OCI-M1 (cell line): Measurements from ENCODE around the gene ATP5F1E.
"Not testable (repeated sequence)": the region's sequence is repeated elsewhere in the genome, so short reads cannot be mapped to it uniquely, and the experiment has no call there.

Source experiments
- DNase-seq: peaks from one replicate; lab custom pipeline; 2025; lab: John Stamatoyannopoulos, UW

The ATP5F1E gene

DNA sequence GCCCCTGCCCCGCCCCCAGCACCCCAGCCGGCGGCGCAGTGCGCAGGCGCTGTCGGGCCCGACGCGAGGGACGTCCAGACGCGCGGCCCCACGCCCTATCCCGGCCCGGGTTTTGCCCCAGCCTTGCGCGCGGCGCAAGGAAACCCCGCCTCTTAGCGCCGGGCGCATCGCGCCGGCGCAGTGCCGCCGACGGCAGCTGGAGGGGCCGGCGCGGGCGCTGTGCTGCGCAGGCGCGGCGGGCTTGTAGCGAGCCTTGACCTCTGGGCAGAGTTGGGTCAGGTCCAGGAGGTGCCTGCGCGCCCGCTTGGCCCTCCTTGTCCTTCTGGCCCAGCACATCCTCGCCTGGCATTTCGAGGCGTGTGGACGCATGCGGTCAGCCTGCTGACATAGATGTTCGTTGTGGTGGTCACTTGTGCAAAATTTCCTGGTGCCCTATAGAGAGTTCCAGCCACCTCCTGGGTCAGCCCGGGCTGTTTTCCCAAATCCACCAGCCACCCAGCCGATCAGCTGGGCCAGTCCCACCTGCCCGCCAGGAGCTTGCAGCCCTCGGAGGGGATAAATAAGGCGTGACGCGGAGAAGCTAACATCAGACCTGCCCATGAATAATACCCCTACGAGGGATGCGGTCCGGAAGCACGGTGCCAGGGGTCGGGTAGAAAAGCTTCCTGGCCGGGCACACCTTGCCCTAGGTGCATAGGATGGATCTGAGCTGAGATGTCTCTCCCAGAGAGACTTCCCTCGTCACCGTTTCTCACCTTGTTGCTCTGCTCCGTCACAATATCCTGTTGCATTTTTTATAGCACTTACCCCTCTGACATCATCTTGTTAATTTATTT is 10.9 kb upstream of the ATP5F1E start:
- DNase-seq, result peak; percentile 97

DNA sequence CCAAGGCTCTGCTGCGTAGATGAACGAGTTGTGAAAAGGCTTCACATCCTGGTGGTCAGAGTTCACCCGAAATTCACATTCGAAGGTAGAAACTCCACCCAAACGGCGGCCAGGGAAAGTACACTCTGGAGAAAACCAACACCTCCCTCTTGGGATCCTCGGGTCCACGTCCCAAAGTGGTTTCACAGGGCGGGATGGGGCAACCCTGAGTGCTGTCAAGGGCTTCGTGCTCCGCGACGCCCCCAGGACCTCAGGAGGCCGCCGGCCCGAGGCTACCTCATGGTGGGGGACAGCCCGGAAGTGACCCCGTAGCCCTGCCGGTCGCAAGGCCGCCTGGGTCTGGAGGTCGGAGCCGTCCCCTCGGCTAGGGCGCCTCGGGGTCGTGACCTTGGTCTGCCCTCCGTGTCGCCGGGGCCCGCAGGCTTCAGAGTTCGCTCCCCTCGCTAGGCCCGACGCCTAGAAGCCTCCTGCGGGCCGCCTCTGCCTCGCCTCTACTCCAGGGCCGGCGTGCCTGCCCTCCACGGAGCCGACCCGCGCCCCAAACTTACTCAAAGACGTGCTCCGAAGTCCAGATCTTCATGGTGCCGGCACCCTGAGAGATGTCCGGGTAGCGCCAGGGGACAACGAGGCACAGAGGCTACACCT is 10.1 kb upstream of the ATP5F1E start, which contains the start of gene PRELID3B:
PRELID3B (minus strand) TSS at position 636 of the 645 bp plus-strand sequence; CDS start at position 580, 56 bp downstream.
- peak; percentile 72 for DNase-seq

DNA sequence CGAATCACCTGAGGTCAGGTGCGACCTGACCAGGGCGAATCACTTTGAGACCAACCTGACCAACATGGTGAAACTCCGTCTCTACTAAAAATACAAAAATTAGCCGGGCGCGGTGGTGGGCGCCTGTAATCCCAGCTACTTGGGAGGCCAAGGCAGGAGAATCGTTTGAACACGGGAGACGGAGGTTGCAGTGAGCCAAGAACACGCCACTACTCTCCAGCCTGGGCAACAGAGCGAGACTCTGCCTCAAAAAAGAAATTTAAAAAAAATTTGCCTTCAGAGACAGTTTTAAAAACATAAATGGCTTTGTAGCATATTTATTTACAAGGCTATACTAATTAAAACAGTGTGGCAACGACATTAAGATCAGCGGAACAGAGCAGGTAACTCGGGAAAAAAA is 9.4 kb upstream of the ATP5F1E start:
- DNase-seq, result not testable (repeated sequence)

DNA sequence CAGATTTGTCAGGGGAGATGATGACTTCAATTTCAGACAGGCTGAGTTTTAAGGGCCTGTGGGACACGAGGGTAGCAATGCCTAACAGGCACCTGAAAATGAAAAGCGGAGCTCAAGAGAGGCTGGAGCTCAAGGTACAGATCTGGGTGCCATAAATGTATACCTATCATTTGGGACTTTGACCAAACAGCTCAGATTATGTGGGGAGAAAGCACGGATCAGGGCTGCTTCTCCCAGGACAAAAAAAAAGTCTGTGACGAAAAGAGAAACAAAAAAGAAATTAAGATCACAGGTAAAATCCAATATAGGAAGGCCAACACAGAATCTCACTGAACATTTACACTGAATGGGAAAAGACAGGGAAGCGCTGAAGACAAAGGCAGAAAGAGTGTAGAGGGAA is 8.5 kb upstream of the ATP5F1E start:
- no peak for DNase-seq

DNA sequence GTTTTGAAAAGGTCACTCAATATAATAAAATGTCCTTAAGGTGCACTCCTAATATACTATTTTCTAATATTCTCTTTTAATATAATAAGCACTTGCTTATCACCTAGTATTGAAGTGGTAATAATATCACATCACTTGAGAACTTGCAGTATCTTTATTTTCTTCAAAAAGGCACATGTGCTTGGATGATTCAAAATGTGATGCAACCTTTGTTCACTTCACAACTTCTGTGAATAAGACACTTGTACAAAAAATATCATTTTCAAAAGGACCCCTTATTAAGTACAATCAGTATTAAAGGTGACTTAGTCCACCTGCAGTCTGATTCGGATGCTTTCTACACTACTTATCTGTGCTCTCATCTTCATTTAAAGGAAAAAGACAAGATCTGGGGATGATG is 7.1 kb upstream of the ATP5F1E start:
- DNase-seq, result peak; percentile 32

DNA sequence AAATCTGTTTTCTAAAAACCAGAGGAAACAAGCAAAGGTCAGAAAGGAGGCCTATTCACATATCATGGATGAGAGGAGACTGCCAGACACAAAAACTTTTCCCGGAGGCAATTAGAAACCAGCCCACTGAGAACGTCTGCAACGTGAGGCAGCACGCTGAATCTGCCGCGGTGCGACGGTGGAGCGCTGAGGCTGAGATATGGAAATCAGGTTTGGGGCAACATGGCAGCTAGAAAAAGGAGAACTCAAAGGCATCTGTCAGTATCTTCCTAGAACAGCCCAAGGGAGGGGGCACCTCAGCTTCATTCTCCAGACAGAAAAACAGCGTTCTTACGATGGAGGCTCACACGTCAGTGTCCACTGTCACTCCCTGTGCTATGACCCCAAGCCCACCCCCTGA is 5.3 kb upstream of the ATP5F1E start:
- no peak for DNase-seq

DNA sequence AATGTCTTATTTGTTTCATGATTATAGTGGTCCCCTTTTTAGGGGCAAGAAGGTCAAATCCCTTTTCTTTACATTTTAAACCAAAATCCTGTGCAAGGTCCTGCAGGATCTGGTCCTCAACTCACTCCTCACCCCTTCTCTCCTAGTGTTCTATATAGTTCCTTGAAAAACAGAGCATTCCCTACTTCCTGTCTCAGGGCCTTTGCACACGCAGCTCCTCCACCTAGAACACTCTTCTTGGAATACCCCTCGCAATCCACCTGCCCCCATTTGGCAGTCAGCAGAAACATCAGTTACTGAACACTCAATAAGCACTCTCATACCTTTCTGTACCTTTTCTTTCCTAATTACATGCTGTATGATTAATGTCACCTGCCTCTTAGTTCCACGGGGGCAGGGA is 3.2 kb upstream of the ATP5F1E start:
- DNase-seq, result no peak

DNA sequence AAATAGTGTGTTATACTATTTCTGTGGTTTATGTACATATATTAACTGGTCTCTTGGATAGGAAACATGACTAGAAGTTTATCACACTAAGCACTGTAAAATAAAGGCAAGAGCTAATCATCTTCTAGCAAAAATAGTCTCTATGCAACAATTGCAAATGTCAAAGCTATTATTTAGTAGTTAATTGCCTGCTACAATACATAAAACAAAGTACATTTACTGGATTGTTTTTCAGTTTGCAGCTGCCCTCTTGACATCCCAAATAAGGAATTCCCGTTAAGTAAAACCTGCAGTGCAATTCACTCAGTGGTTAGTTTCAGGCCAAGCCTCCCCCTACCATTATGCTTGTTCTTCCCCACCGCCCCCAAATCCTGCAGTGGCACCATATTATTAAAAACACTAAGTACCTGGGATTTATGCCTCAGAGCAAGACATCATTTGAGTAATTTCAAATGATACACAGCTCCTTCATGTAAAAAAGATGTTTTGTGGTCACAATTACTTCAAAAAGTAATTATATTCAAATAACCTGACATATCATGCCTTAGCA is 1.6 kb upstream of the ATP5F1E start:
- no peak for DNase-seq

DNA sequence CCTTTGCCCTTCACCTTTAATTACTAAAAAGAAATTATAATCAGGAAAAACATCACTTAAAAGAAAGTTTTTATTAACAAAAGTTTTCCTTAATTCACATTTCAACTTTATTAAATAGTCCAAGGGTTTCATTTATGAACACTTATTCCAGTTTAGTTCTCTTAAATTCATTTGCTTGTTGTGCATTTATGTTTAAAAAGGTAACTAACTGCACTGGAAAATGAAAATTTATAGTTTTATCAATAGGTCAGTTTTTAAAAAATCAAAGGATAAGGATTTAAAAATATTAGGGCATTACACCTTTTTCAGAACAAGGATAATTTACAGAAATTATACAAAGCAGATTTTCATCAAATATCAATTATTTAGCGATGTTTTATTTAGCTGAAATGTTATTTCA is 958 bp upstream of the ATP5F1E start:
- DNase-seq, result no peak

DNA sequence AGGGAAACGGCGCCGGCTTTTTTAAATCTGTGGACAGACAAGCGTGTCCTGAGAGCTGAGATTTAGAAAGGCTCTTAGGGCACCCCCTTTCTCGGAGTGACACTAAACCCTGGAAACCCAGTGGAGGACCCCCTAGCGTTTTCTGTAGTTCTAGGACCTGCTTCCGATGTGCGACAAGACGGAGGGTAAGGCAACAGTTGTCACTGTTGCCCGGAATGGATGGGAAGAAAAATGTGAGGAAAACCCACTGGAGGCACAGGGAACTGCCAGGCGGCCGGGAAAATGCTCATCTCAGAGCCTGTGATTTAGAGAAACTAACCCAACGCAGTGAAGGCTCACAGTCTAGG is 551 bp upstream of the ATP5F1E start:
- no peak for DNase-seq

DNA sequence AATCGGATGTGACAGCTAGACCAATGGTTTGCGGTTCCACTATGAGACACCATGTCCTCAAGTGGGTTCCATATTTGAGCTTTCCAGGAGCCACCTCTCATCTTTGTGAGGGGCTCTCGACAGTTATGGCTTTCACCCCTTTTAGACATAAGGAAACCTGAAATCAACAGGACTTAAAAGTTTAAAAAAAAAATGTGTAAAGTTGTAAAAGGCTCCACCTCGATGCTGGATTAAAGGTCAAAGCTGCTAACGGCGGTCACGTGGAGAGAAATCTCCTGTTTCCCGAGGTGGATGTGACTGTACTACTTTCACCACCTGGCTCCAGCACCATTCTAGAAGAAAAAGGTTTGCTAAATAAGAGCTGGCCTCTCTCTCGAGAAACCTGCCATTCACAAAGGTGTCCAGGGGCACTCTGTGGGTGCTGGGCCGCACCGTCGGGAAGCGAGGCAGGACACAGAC is 542 bp downstream of the ATP5F1E start:
- DNase-seq, result peak; percentile 30

DNA sequence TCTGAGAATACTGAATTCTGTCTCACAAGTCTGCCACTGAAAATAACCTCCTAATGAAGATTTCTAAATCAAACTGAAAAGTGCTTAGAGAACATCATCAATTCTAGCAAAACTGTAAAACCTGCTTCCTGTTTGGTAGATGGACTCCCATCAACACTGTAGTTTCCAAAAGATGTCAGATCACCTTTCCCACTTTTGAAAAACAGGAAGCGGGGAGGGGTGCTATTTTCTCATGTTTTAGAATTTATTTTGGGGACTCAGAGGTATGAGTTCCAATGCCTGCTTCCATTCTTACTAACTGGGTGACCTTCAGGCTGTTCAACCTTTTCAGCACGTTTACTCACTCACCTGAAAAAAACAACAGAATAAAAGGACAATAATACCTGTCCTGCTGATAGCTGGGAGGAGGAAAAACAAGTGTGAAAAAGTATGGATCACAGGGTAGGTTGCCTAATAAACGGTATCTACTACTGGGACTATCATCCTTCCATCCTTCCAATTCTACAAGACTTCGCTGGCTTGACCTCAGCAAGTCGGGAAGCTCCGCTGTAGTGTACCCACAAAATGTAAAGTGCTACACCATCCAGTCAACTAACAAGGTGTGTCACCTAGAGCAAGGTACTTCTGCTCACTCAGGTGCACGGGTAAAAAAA is 1.1 kb downstream of the ATP5F1E start:
- peak; percentile 29 for DNase-seq

DNA sequence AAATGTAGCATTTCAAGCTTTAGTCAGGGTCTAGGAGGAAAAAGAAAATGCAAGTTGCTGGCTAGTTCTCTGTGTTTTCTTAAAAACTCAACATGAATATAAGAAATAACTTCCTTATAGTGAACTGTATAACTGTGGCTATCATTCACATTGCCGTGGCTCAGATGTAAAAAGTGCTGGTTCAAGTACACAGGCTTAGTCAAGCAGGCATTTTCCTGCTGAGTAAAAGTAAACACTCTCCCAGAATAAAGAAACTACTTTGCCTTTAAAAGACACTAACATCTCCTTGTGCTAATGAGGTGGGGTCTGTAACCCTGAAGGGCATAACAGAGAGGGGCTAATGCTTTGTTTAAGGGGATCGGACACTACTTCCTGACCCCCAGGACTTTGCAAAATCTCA is 3.3 kb downstream of the ATP5F1E start:
- DNase-seq, result no peak

DNA sequence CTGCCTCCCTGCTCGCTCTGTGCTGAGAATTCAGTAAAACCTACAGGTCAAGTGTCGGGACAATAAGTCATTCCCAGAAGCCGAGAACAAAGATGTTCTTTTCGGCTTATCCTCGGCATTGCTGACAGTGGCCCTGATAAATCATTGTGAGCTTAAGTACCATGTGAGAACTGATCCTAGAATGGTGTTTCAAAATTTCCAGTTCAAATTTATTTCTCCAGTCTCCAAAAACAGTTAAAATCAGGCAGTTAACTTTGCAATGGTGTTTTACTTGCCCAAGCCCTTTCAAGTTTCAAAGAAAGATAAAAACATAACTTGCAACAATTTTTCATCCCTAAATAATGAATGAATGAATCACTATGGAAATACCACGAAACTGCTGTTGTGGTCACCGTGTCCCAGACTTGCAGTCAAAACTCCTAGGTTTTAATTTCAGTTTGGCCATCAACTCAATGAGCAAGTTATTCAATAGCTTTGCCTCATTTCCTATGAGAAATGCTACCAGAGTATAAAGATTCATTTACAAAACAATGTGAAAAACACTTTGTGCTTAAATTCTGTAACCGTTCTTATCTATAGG is 4.3 kb downstream of the ATP5F1E start:
- DNase-seq, result no peak

DNA sequence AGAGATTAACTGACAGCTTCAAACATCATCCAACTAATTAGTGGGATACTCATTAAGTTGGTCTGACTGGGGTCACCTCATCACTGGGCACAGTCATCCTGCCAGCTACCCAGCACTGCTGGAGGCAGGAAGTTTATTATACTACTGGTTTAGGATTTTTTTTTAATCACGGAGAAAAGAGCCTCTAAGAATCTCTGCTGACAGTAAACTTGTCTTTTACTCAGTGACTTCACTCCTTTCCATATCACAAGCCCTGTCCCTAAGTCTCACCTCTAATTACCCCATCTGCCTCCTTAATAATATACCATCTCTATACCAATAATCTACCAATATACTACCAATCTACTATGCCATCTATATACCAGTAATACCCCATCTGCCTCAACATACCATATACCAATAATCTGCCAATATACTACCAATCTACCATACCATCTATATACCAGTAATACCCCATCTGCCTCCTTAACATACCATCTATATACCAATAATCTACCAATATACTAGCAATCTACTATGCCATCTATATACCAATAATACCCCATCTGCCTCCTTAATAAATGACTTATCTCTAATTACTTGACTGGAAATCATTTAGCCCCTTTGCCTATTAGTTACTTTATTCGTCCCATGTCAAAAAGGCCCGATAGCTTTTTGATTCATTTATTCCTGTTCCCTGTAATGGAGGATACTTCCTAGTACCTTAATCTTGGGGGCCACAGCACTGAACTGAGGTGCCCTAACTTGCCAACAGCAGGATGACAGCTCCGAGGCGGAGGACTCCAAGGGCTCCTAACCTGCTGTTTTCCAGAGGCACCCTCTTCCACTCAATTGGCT is 5.0 kb downstream of the ATP5F1E start:
- no peak for DNase-seq

DNA sequence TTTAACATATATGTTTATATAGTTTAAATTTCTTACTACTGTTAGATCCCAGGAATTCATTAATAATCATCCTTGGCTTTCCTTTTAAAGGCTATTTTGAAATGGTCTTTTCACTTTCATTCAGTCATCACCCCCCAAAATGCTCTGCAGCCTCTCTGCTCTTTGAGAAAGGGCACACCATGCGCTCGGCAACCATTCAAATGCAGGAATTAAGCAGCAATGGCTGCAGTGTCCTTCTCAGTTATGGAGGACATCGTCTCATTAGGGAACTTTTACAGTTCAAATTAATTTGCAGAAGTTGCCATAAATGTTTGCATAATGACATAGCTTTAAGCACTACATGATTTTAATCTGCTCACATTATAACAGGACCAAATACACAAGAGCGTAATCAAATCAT is 6.6 kb downstream of the ATP5F1E start:
- no peak for DNase-seq

DNA sequence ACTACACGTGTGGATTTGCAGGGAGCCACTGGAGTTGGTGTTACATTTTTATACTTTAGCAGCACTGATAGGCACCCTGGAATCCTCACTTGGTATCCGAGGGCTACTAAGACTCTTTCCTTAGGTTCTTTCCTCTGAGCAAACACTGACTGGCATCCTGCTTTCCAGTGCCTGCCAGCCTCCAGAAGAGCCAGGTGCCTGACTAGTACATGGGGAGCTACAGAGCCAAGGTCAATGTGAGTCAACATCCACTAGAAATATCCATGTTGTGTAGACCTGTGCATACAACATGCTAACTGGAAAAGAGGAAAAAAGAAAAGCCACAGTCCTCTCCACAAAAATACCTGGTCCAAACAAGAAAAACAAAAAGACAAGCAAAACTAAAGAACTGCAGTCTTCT is 7.0 kb downstream of the ATP5F1E start:
- DNase-seq, result no peak

DNA sequence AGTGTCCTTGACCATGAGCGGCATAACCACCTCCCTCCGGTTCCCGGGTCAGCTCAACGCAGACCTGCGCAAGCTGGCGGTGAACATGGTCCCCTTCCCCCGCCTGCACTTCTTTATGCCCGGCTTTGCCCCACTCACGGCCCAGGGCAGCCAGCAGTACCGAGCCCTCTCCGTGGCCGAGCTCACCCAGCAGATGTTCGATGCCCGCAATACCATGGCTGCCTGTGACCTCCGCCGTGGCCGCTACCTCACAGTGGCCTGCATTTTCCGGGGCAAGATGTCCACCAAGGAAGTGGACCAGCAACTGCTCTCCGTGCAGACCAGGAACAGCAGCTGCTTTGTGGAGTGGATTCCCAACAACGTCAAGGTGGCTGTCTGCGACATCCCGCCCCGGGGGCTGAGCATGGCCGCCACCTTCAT is 8.0 kb downstream of the ATP5F1E start:
- DNase-seq, result no peak

DNA sequence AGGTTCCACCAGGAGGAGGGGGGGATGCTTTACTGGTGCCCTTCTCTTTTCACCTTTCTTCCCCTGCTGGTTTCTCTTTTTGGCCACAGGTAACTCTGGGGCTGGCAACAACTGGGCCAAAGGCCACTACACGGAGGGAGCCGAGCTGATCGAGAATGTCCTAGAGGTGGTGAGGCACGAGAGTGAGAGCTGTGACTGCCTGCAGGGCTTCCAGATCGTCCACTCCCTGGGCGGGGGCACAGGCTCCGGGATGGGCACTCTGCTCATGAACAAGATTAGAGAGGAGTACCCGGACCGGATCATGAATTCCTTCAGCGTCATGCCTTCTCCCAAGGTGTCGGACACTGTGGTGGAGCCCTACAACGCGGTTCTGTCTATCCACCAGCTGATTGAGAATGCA is 8.5 kb downstream of the ATP5F1E start:
- DNase-seq, result no peak

DNA sequence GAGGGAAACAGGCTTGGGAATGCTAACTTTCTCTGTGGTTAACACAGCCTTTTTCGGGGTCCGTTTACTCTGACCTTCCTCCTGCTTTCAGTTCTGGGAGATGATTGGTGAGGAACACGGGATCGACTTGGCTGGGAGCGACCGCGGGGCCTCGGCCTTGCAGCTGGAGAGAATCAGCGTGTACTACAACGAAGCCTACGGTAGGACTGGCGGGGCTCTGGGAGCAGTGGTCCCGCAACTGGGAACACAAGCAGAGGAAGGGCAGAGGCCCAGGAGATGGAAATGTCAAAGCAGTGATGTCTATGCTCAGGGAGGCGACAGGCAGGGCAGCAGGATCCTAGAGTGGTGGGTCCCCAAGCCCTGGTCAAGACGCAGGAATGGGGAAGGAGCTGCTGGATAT is 9.4 kb downstream of the ATP5F1E start:
- no peak for DNase-seq

DNA sequence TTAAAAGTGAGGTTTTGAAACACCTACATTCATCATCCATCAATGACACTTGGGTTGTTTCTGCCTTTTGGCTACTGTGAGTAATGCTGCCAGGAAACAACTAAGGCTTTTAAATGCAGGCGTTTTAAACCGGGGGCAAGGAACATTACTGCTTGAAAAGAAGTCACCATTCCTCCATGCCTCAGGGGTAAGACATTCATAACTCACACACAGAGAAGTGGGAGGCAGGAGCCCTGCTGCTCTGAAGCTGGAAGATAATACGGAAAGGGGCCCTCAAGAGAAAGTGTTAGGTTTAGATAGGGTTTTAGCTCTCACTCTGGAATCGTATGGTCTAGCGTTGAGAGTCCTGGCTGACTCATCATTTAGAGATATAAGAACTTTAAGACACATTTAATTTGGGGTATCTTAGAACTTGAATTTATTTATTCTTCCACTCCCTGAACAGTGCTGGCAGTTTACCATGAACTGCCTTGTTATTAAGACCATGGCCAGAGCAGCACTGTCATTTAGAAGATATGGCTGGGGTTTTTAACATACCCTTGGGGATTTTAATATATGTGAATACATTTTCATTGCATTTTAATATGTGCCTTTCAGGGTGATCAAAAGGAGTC is 11.1 kb downstream of the ATP5F1E start:
- peak; percentile 95 for DNase-seq
